Smooth muscle cell (in vitro differentiated cells): Measurements from ENCODE around the gene MT1A. TPM values are rescaled to one million over a fixed set of nuclear protein-coding genes. Genes with fewer than 3 reads are reported as not detected.

ENCODE experiments used
- DNase-seq: peaks from one replicate; lab custom pipeline; 2025; ENCODE audit not compliant: unreplicated experiment; lab: John Stamatoyannopoulos, UW
- H2AFZ ChIP-seq: fragments of 200-600 bp; sonication (generic); 2 replicates; pipeline ENCODE4 v1.6.0; 2016; ENCODE audit warnings: antibody characterized with exemption, low read depth, mild to moderate bottlenecking
- H3F3A ChIP-seq: fragments of 200-600 bp; sonication (generic); 2 replicates; pipeline ENCODE4 v1.6.0; 2017; ENCODE audit warnings: antibody characterized with exemption, low read depth
- H3K27ac ChIP-seq: fragments of 200-600 bp; sonication (generic); 2 replicates; pipeline ENCODE4 v1.5.1; 2016; ENCODE audit warnings: low read depth, mild to moderate bottlenecking
- H3K27me3 ChIP-seq: fragments of 200-600 bp; sonication (generic); 2 replicates; pipeline ENCODE4 v1.6.1; 2016; ENCODE audit warnings: low read depth, mild to moderate bottlenecking
- H3K36me3 ChIP-seq: fragments of 200-600 bp; sonication (generic); 2 replicates; pipeline ENCODE4 v1.5.1; 2016; ENCODE audit warnings: low read depth
- H3K4me1 ChIP-seq: fragments of 200-600 bp; sonication (generic); 2 replicates; pipeline ENCODE4 v1.5.1; 2016; ENCODE audit warnings: low read depth
- H3K4me2 ChIP-seq: fragments of 200-600 bp; sonication (generic); 2 replicates; pipeline ENCODE4 v1.6.0; 2016; ENCODE audit warnings: mild to moderate bottlenecking
- H3K4me3 ChIP-seq: fragments of 200-600 bp; sonication (generic); 2 replicates; pipeline ENCODE4 v1.5.1; 2016; ENCODE audit warnings: mild to moderate bottlenecking
- H3K79me2 ChIP-seq: fragments of 200-600 bp; sonication (generic); 2 replicates; pipeline ENCODE4 v1.6.0; 2016; ENCODE audit warnings: low read depth, mild to moderate bottlenecking
- H3K9ac ChIP-seq: fragments of 200-600 bp; sonication (generic); 2 replicates; pipeline ENCODE4 v1.6.0; 2016; ENCODE audit warnings: low read depth
- H3K9me3 ChIP-seq: fragments of 200-600 bp; sonication (generic); replicated peaks from 2 replicates; pipeline ENCODE4 v1.5.1; 2016; ENCODE audit warnings: low read depth
- H4K20me1 ChIP-seq: fragments of 200-600 bp; sonication (generic); 2 replicates; pipeline ENCODE4 v1.6.0; 2016; ENCODE audit warnings: low read depth
- CTCF ChIP-seq: fragments of 200-600 bp; sonication (generic); IDR thresholded peaks from 2 replicates; pipeline ENCODE4 v1.5.1; 2017; ENCODE audit warnings: borderline replicate concordance, mild to moderate bottlenecking, antibody characterized with exemption; ENCODE audit not compliant: insufficient read depth, poor library complexity, severe bottlenecking
- WGBS: methylation state at CpG from one replicate; pipeline ENCODE4 v1.1.7; 2016; ENCODE audit warnings: low lambda C conversion rate; 5-methylcytosine and 5-hydroxymethylcytosine counted together
- polyA plus RNA-seq: library from polyadenylated mRNA; unstranded; fragments of >200 nt; fragmentation: Nextera tagmentation; extraction: Ambion mirVana; gene quantifications from 2 replicates; pipeline ENCODE4 v1.2.1, GENCODE V29; 2016
- total RNA-seq: library from RNA; depleted of rRNA; stranded (reverse); fragments of >200 nt; gene quantifications from 2 replicates; pipeline ENCODE4 v1.2.3, GENCODE V29; 2014

MT1A gene
- total and polyA plus RNA-seq, 2 experiments from 2014 or later, result not detected

- H3K79me2 ChIP-seq, result no peaks in the 10 kb centered on the region
- no peak for TF ChIP-seq CTCF
- peaks cover 18% of the 10 kb centered on the region for H3K4me1 ChIP-seq
- peak overlapping the region; percentile 88 for H3K4me2 ChIP-seq
- H3K27me3 ChIP-seq, result no peaks in the 10 kb centered on the region
- peak overlapping the region; percentile 53 for H3K9ac ChIP-seq
- H3K36me3 ChIP-seq, result no peaks in the 10 kb centered on the region
- peak overlapping the region; percentile 57 for H3K4me3 ChIP-seq
- H4K20me1 ChIP-seq, result no peaks in the 10 kb centered on the region
- H3K9me3 ChIP-seq, result no peaks in the 10 kb centered on the region
- H2AFZ ChIP-seq, result no peak overlapping the region
- H3F3A ChIP-seq, result peaks cover 23% of the 10 kb centered on the region
- DNase-seq, result no peak
- WGBS, result 3% methylated on average over 6 of the region's 6 CpGs
- H3K27ac ChIP-seq, result peak overlapping the region; percentile 92
These were observed 29.0 kb upstream of the MT1A start for GRCh38 chr16:56609463-56609921.

- H2AFZ ChIP-seq, result no peak overlapping the region
- H3F3A ChIP-seq, result peaks cover 23% of the 10 kb centered on the region
- peak overlapping the region; percentile 92 for H3K27ac ChIP-seq
- H3K79me2 ChIP-seq, result no peaks in the 10 kb centered on the region
- peak overlapping the region; percentile 88 for H3K4me2 ChIP-seq
- no peak for TF ChIP-seq CTCF
- WGBS, result 12% methylated on average over 10 of the region's 10 CpGs
- peak overlapping the region; percentile 57 for H3K4me3 ChIP-seq
- no peaks in the 10 kb centered on the region for H4K20me1 ChIP-seq
- no peaks in the 10 kb centered on the region for H3K36me3 ChIP-seq
- no peaks in the 10 kb centered on the region for H3K9me3 ChIP-seq
- DNase-seq, result no peak
- peaks cover 18% of the 10 kb centered on the region for H3K4me1 ChIP-seq
- peak overlapping the region; percentile 53 for H3K9ac ChIP-seq
- H3K27me3 ChIP-seq, result no peaks in the 10 kb centered on the region
These were observed 28.4 kb upstream of the MT1A start for GRCh38 chr16:56610017-56610608.

GRCh38 chr16:56610609-56611111 lies 27.8 kb upstream of the MT1A start:
- H2AFZ ChIP-seq, result no peak overlapping the region

More at GRCh38 chr16:56610609-56611111, 27.8 kb upstream of the MT1A start:
- Histone ChIP-seq H3K9me3 (no peaks in the 10 kb centered on the region), H3K79me2 (no peaks in the 10 kb centered on the region), H3K36me3 (no peaks in the 10 kb centered on the region), H3F3A (peaks cover 23% of the 10 kb centered on the region), H3K4me1 (peaks cover 18% of the 10 kb centered on the region), H3K4me3 (no peak overlapping the region), H3K27me3 (no peaks in the 10 kb centered on the region), H3K27ac (peak overlapping the region; percentile 92), H3K9ac (peak overlapping the region; percentile 50), H4K20me1 (no peaks in the 10 kb centered on the region), H3K4me2 (peak overlapping the region; percentile 88)
- 18% methylated on average over 2 of the region's 2 CpGs for WGBS
- no peak for TF ChIP-seq CTCF
- no peak for DNase-seq
